HEK293 (cell line): ENCODE results near the gene BUD23.

Source experiments
- CTCF ChIP-seq: fragments of 450-650 bp; formaldehyde crosslinking; IDR thresholded peaks from 2 replicates; pipeline ENCODE4 v1.5.1; 2016; ENCODE audit warnings: missing biosample characterization, missing genetic modification characterization
- SETDB1 ChIP-seq: IDR thresholded peaks from one replicate; pipeline ENCODE4 v1.6.1; 2017; ENCODE audit warnings: mild to moderate bottlenecking, low read length, moderate library complexity, mixed read lengths; ENCODE audit not compliant: insufficient read length
- SP2 ChIP-seq: fragments of 450-650 bp; formaldehyde crosslinking; IDR thresholded peaks from 2 replicates; pipeline ENCODE4 v1.5.1; 2016; ENCODE audit warnings: missing biosample characterization, missing genetic modification characterization
- TCF7L2 ChIP-seq: IDR thresholded peaks from 2 replicates; pipeline ENCODE4 v1.6.1; 2011; ENCODE audit warnings: low read depth, mild to moderate bottlenecking, inconsistent platforms, low read length, moderate library complexity, borderline replicate concordance
- ZBTB20 ChIP-seq: fragments of 450-650 bp; formaldehyde crosslinking; IDR thresholded peaks from 2 replicates; pipeline ENCODE4 v1.5.1; 2016; ENCODE audit warnings: missing biosample characterization, missing genetic modification characterization
- ZNF10 ChIP-seq: fragments of 450-650 bp; formaldehyde crosslinking; IDR thresholded peaks from 2 replicates; pipeline ENCODE4 v1.5.1; 2017; ENCODE audit warnings: missing biosample characterization, missing genetic modification characterization
- ZNF146 ChIP-seq: fragments of 450-650 bp; formaldehyde crosslinking; IDR thresholded peaks from 2 replicates; pipeline ENCODE4 v1.5.1; 2016; ENCODE audit warnings: missing biosample characterization, missing genetic modification characterization
- ZNF274 ChIP-seq, 2 experiments: fragments of 200-500 bp in 1 of 2; fragments of 450-650 bp in 1 of 2; sonication (Bioruptor generic) in 1 of 2; formaldehyde crosslinking in 1 of 2; IDR thresholded peaks; 2 replicates each; pipeline versions ENCODE4 v1.5.1 to v1.6.1; 2014 to 2016; ENCODE audit warnings: borderline replicate concordance in 1 of 2, inconsistent platforms in 1 of 2, low read length in 1 of 2, missing biosample characterization in 1 of 2, missing genetic modification characterization in 1 of 2
- ZNF292 ChIP-seq: fragments of 450-650 bp; formaldehyde crosslinking; IDR thresholded peaks from 2 replicates; pipeline ENCODE4 v1.5.1; 2016; ENCODE audit warnings: low read depth, missing biosample characterization, missing genetic modification characterization, borderline replicate concordance
- ZNF555 ChIP-seq: fragments of 450-650 bp; formaldehyde crosslinking; conservative IDR thresholded peaks from 2 replicates; pipeline ENCODE4 v1.5.1; 2017; ENCODE audit warnings: missing biosample characterization, mild to moderate bottlenecking, missing genetic modification characterization, inconsistent platforms
- ZNF558 ChIP-seq: fragments of 450-650 bp; formaldehyde crosslinking; IDR thresholded peaks from 2 replicates; pipeline ENCODE4 v1.5.1; 2016; ENCODE audit warnings: missing biosample characterization, missing genetic modification characterization
- ZNF692 ChIP-seq: fragments of 450-650 bp; formaldehyde crosslinking; IDR thresholded peaks from 2 replicates; pipeline ENCODE4 v1.5.1; 2016; ENCODE audit warnings: missing biosample characterization, missing genetic modification characterization
- ZNF747 ChIP-seq: fragments of 450-650 bp; formaldehyde crosslinking; IDR thresholded peaks from 2 replicates; pipeline ENCODE4 v1.5.1; 2016; ENCODE audit warnings: missing biosample characterization, missing genetic modification characterization

GRCh38 chr7:73690646-73691045, 7.2 kb downstream of the BUD23 start:
- no peak for TF ChIP-seq SETDB1
- TF ChIP-seq ZNF555 (tag by site-specific recombination), result no peak
- TF ChIP-seq ZNF747 (tag by site-specific recombination), result no peak
- TF ChIP-seq CTCF (tag by site-specific recombination), result no peak
- TF ChIP-seq ZNF146 (tag by site-specific recombination), result no peak
- no peak for TF ChIP-seq ZNF10 (tag by site-specific recombination)
- no peak for TF ChIP-seq ZBTB20 (tag by site-specific recombination)
- TF ChIP-seq TCF7L2, result no peak
- TF ChIP-seq ZNF292 (tag by site-specific recombination), result no peak
- TF ChIP-seq SP2 (tag by site-specific recombination), result no peak
- TF ChIP-seq ZNF274 (IDR thresholded peaks at IDR 0.05; ENCODE audit: low read length), result no peak
- no peak for TF ChIP-seq ZNF274 (tag by site-specific recombination; IDR thresholded peaks at IDR 0.05; ENCODE audit: borderline replicate concordance)
- no peak for TF ChIP-seq ZNF692 (tag by site-specific recombination)
- TF ChIP-seq ZNF558 (tag by site-specific recombination), result no peak
